ENCODE results near the gene CDH16.
"Not testable (repeated sequence)": the region's sequence is repeated elsewhere in the genome, so short reads cannot be mapped to it uniquely, and the experiment has no call there.

Gene CDH16

GRCh38 chr16:66947302-66948065, 28.8 kb upstream of the CDH16 start:
- DNase-seq: peak in 1 of 2 experiments; percentile 73

DNA sequence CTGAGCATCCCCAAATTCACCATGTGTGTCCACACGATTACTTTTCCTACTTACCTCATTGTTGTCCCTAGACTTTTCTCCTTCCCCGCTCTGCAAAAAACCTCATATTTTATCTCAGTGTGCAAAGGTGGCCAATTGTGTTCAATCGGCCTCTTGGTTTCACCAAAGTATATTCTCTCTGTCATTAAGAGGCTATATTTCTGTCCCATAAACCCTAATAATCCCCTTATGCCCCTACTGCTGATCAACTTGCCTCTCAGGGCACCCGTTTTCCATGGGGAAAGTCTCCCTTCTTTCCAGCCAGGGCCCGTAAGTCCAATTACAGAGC, 28.3 kb upstream of the CDH16 start:
- no peak for DNase-seq

- DNase-seq: no peak
Measured at GRCh38 chr16:66946541-66946940, 27.9 kb upstream of the CDH16 start.

DNA sequence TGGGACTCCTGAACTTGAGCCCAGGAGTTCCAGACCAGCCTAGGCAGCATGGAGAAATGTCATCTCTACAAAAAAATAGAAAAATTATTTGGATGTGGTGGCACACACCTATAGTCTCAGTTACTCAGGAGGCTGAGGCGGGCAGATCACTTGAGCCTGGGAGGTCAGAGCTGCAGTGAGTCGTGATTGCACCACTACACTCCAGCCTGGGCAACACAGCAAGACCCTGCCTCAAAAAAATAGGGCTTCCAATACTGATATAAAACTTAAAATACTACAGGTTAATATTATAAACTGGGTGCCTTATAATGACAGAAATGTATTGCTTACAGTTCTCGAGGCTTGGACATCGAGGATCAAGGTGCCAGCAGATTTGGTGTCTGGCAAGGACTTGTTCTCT, 27.3 kb upstream of the CDH16 start:
- DNase-seq: no peak

DNA sequence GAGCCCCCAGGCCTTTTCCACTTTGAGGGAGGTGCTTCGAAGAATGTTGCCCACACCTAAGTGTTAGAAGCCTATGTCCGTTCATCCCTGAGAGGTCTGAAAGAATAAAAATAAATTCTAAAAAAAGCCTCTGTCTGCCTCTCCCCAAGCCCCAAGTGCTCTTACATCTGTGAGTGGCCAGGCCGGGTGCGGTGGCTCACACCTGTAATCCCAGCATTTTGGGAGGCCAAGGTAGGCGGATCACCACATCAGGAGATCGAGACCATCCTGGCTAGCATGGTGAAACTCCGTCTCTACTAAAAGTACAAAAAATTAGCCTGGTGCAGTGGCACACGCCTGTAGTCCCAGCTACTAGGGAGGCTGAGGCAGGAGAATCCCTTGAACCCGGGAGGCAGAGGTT, 26.3 kb upstream of the CDH16 start:
- DNase-seq: not testable (repeated sequence)

GRCh38 chr16:66944054-66944441, 25.4 kb upstream of the CDH16 start:
- DNase-seq: no peak

- DNase-seq: no peak
Measured at GRCh38 chr16:66943426-66944053, 24.9 kb upstream of the CDH16 start.

- DNase-seq: no peak
Measured at GRCh38 chr16:66942981-66943380, 24.3 kb upstream of the CDH16 start.

DNA sequence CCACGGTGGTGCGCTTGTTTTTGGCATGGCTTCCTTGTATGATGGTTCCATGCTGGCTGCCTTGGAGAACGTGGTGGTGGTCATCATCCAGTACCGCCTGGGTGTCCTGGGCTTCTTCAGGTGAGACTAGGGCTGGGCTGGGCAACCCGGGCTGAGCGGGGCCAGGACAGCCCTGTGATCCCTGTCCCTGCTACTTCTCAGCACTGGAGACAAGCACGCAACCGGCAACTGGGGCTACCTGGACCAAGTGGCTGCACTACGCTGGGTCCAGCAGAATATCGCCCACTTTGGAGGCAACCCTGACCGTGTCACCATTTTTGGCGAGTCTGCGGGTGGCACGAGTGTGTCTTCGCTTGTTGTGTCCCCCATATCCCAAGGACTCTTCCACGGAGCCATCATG, 21.6 kb upstream of the CDH16 start:
- no peak for DNase-seq

GRCh38 chr16:66939366-66939765, 20.7 kb upstream of the CDH16 start:
- DNase-seq: no peak

DNA sequence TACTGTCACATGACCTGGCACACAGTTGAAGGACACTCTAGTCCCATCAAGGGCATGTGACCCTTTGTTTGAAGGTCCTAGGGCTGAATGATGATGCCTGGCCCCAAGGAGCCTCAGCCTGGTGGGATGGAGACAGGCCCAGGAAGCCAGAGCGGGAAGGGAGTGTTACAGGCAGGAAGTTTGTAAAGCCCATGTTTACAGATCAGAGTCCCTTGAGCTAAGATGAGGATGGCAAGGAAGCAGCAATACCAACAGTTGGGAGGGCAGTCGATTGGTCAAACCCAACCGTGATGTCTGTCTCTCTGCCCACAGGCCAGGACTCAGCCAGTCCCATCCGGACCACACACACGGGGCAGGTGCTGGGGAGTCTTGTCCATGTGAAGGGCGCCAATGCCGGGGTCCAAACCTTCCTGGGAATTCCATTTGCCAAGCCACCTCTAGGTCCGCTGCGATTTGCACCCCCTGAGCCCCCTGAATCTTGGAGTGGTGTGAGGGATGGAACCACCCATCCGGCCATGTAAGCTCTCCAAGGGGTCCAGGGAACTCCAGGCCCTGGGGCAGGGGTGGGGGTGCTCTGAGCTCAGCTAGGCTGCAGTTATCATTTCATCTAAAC, 19.1 kb upstream of the CDH16 start:
- no peak for DNase-seq

- DNase-seq: no peak
Measured at GRCh38 chr16:66936889-66937554, 18.3 kb upstream of the CDH16 start.

- DNase-seq: no peak
Measured at GRCh38 chr16:66936462-66936861, 17.8 kb upstream of the CDH16 start.

DNA sequence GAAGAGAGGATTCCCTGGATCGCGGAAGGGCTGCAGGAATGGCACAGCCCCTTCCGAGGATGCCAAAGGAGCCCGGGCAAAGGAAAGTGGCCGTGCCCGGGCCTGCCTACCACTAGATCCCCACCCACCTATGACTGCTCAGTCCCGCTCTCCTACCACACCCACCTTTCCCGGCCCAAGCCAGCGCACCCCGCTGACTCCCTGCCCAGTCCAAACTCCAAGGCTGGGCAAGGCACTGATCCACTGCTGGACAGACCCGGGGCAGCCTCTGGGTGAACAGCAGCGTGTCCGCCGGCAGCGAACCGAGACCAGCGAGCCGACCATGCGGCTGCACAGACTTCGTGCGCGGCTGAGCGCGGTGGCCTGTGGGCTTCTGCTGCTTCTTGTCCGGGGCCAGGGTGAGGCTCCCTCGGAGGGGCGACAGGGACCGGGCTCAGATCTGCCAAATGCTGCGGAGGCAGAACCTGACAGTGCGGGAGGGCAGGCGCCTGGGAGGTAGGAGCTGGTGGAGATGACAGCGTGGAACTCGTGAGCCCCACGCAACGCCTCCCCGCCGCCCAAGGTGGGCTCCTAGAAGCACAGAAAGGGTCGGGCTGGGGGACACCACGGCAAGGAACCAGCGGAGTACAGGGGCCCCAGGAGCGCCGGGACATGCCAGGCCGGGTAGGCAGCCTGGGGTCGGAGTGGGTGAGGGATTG, 16.8 kb upstream of the CDH16 start, which contains the start of gene CES2:
Gene CES2 (plus strand): TSS at position 203 of the 698 bp plus-strand sequence. CDS start 120 bp downstream, at position 323.
- DNase-seq: no peak

DNA sequence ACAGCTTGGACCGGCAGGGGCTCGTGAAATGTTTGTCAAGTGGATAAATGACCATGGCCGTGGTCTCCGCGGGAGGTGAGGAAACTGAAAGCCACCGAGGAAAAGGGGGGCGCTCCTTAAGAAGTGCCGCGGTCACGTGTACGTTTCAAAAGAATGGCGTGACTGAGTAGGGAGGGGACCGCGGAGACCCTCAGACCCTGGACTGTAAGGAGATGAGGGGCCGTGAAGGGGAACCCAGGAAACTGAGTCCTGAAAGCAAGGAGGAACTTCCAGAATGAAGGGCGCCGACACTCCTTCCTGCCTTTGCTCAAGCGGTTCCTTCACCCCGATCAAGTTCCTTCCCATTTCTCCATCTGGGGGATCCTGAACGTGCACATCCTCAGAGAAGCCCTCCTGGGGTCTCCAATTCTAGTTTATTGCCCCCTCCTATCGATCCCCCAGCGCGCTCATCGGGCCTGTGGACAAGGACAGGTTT, 16.2 kb upstream of the CDH16 start:
- not testable (repeated sequence) for DNase-seq

GRCh38 chr16:66934138-66934838, 15.6 kb upstream of the CDH16 start, which contains the start of gene CIAO2B:
Gene CIAO2B (minus strand): TSS chr16:66934402. CDS start chr16:66934364, 38 bp downstream.
- peak; percentile 26 to 80 for DNase-seq

GRCh38 chr16:66933776-66934137, 15.1 kb upstream of the CDH16 start:
- DNase-seq: no peak

DNA sequence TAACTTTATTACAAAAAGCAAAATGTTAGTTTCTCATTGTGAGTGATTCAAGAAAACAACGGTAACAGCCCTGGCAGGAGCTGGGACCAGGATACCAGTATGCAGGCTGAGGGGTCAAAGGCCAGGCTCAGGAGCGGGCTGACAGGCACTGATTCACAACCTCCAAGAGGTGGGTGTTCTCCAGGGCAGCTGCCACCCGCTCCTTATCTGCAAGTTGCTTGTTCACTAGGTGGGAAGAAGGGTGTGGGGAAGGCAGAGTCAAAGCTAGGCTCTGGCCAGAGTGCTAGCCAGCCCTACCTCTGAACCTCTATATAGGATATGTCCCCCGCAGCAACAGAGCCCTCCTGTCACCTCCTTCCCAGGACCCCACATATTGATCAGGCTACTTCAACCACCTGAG, 13.4 kb upstream of the CDH16 start:
- no peak for DNase-seq

DNA sequence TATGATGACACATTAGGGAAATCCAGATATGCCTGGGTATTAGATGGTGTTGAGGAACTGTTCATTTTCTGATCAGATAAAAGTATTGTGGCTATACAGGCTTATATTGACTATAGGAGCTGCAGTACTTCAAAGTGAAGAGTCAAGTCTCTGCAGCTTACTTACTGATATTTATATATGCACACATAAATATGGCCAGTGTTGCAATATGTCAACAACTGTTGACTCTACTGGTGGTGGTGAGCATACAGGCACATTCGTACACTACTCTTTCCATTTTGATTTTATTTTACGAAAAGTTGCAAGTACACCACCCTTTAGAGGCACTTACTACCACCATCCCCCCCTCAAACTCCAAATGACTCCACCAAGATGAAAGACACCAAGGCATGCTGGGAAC, 13.0 kb upstream of the CDH16 start:
- no peak for DNase-seq

DNA sequence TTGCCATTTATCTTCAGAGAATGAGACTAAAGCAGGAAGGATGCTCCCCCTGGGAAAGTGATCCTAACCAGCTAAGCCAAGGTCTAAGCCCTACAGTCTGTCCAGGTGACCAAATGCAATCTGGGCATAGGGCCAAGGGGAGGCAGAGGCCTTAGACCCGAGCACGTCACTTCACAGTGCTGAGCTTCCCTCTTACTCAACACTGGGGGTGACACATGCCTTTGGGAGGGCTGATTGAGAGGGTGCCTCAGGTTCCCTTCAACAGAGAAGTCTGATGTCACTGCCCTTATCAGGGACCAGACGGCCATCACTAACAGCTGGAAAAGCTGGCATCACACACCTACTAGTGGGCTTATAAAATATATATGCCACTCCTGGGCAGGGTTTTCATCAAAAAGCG, 11.5 kb upstream of the CDH16 start:
- no peak for DNase-seq

- peak in 1 of 2 experiments; percentile 32 for DNase-seq
Measured at GRCh38 chr16:66928702-66929388, 10.2 kb upstream of the CDH16 start.
